HG02571 (cell line): ENCODE measurements around the gene MYH7.
"Not testable (repeated sequence)": the region's sequence is repeated elsewhere in the genome, so short reads cannot be mapped to it uniquely, and the experiment has no call there.

Experiments
- ATAC-seq: cut with Tn5 transposase; IDR thresholded peaks from one replicate; pipeline ENCODE4 v1.9.1; 2021; ENCODE audit warnings: mild to moderate bottlenecking, moderate library complexity; ENCODE audit not compliant: unreplicated experiment

MYH7 gene

DNA sequence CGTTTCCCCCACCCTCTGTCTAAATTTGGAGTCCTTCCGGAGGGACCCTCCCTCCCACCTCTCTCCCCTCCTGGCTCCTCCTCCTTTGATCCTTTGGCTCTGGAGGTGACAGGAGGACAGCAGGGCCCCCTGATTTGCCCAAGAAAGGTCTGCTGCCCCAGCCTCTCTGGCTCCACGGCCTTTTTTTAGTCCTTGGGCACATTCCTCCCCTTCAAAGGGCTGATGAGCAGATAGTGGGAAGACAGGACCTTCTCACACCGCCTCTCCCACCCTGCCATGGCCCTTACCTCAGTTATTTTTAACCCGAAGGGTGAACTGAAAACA, 27.2 kb downstream of the MYH7 start:
- ATAC-seq, result no peak

DNA sequence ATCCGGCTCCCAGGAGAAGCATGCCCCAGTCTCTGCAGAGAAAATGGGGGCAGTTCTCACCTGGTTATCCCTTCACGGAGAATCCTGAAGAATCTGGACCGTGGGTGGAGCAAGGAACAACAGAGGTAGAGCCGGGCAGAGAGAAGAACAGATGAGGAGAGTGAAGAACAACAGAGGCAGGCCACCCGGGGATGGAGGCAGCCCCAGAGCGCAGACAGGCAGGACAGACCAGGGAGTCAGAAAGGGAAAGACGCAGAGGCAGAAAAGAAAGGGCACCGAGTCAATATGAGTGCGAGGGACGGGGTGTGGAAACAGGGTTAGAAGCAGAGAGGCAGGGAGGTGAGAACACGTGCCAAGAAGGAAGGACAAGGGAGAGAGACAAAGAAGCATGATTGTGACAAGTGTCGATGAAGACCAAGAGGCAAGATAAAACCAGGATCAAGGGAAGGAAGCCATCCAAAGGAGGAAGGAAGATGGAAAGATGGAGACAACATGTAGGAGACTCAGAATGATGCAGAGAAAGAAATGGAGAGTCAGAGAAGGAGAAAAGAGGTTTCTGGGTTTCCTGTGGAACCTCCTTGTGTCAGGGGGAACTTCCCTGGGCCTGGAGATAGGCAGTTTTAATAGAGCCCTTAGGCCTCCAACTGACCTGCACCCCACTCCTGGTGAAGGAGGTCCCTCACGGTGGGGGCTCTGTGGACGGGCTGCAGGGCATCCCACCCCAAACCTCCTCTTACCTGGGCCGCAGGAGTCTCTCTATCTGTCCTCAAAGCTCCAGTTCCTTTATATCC, 27.7 kb downstream of the MYH7 start, which contains the start of gene MYH6:
Gene MYH6 (minus strand): TSS at position 758 of the 791 bp plus-strand sequence. CDS start 1,050 bp downstream, outside the sequence.
- no peak for ATAC-seq

DNA sequence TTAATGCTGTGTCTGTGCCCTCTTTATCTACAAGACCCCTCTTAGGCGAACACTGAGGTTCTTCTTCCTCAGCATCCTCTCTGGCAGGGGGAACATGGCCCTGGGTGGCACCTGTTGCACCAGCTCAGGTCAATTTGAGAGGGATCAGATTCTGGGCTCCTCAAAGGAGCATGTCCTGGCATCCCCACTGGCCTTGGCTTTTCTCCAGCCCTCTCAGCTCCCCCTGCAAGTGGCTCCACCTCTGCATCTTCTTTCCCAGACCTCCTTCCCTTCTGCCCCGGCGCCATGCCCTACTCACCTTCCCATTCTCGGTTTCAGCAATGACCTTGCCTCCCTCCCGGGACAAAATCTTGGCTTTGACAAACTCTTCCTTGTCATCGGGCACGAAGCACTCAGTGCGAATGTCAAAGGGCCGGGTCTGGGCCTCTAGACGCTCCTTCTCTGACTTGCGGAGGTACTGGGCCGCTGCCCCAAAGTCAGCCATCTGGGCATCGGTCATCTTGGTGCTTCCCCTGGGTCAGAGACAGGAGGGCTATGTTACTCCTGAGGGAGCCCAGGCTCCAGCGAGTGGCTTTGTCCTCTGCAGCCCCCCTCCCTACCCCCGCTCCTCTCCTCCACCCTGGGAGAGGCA, 28.6 kb downstream of the MYH7 start:
- no peak for ATAC-seq

DNA sequence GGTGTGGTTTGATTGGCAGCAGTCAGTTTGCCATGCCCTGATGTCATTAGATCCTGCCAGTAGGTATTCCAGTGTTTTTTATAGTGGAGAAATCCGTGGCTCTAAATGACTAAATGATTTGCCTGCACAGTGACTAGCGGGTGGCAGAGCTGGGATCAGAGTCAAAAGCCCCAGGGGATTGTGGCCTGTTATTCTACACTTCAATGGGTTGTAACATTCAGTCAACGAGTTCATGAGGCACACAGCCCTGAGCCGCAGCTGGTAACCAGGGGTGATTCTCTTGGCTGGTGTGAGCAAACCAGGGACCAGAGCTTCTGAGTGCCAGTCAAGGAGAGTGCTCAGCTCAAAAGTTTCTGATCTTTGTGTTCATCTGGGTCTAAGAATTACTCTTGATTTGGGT, 29.2 kb downstream of the MYH7 start:
- no peak for ATAC-seq

DNA sequence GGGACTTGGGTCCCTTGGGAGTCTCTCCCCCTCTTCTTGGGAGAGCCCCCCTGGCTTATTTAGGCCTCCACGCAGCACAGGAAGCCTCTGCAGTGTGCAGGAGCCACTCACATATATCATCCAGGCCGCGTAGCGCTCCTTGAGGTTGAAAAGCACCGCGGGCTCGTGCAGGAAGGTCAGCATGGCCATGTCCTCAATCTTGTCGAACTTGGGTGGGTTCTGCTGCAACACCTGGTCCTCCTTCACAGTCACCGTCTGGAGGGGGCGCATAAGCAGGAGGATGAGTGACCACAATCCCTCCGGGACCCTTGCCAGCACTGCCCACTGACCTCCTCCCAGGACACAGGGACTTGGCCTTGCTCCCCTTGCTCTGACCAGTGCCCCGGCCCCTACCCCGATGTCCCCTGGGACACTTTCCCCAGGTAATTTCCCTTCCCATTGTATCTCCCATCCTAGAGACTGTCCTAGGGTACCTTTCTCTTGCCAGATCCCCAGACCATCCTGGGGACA, 29.9 kb downstream of the MYH7 start:
- ATAC-seq, result no peak

DNA sequence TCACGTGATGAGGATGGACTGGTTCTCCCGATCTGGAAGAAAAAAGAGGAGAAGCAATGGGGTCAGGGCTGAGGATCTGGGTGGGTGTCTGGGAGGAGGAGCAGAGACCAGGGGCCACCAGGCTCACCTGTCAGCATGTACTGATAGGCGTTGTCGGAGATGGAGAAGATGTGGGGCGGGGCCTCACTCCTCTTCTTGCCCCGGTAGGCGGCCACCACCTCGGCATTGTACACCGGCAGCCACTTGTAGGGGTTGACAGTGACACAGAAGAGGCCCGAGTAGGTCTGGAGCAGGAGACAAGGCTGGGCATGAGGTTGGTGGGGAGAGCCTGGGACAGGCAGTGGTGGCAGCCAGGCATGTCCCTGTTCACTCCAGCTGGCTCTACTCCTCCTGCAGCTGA, 30.4 kb downstream of the MYH7 start:
- no peak for ATAC-seq

DNA sequence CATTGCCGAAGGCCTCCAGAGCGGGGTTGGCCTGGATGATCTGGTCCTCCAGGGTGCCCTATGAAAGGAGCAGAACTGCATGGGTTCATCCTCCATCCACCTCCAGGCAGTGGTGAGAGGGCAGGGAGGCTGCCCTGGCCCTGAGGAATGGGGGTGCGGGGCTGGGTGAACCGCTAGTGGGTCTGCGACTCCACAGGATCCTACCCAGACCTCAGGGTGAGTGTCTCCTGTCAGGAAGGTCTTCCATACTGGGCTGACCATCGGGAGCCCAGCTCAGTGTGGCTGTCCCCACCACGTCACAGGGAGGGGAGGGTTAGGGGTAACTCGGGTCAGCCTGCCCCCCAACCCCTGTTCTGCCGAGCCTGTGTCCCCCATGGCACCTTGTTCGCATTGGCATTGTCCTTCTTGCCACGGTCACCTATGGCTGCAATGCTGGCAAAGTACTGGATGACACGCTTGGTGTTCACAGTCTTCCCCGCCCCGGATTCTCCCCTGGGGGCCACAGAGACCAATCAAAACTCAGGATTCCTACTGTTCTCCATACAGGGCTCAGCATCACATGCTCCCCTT, 31.0 kb downstream of the MYH7 start:
- ATAC-seq, result no peak

DNA sequence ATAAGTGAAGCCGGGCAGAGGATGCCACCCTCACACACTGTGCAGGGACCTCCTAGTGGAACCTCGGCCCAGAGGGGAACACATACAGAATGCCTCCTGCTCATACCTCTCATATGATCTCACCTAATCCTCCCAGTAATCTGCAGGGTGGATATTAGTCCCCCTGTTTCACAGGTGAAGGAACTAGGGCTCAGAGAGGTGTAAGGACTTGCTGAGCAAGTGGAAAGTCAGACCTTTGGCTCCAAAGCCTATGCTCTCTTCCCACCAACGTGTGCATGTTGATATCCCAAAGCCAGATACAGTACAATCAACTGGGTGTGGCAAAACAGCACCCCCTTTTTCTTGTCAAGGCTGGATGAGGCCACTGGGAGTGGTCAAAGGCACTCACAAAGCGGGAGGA, 31.6 kb downstream of the MYH7 start:
- ATAC-seq, result no peak

DNA sequence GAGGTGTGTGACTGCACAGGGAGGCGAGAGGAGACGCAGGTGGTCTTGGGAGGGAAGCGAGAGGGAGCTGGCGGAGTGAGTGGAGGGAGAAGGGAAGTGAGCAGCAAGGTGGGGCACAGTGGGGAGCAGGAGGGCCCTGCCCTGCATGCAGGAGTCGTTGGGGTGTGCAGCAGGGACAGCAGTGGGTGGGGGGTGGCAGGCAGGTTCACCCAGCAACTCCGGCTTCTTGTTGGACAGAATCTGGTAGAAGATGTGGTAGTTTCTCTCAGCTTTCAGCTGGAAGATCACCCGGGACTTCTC, 32.4 kb downstream of the MYH7 start:
- ATAC-seq, result no peak

DNA sequence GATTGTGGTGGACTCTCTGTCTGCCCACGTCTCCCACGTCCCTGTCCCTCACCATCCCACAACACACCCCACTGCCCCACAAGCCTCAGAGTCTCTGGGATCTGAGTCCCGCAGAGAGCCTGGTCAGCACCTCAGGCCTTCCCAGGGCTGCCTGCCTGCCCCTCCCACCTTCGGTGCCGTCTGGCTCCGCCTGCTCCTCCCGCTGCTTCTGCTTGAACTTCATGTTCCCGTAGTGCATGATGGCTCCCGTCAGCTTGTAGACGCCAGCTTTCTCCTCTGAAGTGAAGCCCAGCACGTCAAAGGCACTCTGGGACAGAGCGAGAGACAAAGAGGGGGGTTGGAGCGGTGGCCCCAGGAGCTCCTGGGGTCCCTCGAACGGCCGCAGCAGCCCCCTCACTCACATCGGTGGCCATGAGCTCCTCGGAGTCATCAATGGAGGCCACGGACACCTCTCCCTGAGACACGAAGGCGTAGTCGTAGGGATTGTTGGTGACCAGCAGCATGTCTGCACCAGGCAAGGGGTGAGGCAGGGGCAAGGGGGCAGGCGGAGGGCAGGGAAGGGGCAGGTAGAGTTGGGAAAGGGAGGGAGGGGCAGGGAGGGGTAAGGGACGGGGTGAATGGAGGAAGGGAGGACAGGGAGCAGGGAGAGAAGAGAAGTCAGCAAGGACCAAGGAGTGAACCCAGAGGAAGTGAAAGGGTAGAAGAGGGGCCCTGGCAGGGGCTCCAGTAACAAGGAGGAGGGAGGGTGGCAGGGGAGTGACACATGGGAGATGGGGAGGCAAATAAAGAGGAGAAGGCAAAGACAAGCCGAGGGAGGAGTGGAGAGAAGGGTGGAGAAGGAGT, 32.9 kb downstream of the MYH7 start:
- ATAC-seq, result no peak

DNA sequence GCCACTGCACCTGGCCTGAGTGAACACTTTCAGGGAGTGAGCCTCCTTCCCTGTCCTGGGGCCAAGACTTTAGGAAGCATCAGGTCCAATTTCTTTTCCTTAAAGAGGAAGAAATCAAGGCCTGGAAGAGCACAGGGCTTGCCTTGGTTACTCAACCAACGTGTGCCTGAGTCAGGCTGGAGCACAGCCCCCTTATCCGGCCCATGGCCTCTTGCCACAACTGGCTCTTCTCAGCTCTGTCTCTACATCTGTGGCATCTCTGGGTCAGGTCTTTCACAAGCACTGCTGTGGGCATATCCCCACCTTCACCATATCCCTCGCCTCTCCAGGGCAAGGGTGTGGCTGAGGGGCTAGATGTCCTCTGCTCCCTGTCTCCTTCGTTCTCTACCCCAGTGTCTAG, 34.2 kb downstream of the MYH7 start:
- ATAC-seq, result no peak

DNA sequence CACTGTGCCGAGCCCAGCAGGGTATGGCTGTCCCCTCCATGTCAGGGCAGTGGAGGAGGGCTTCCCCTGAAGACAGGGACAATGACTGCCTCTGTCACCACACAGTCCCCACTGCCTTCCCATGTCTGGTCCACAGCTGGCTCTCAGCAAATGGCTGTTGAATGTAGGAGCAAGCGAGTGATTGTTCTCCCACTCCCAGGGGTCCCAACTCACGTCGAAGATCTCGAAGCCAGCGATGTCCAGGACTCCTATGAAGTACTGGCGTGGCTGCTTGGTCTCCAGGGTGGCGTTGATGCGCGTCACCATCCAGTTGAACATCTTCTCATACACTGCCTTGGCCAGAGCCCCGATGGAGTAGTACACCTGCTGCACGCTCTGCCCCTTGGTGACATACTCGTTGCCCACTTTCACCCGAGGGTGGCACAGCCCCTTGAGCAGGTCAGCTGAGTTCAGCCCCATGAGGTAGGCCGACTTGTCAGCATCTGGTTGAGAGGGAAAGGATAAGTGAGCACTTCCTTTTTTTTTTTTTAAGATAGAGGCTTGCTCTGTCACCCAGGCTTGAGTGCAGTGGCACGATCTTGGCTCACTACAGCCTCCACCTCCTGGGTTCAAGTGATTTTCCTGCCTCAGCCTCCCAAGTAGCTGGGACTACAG, 34.8 kb downstream of the MYH7 start:
- ATAC-seq, result not testable (repeated sequence)

DNA sequence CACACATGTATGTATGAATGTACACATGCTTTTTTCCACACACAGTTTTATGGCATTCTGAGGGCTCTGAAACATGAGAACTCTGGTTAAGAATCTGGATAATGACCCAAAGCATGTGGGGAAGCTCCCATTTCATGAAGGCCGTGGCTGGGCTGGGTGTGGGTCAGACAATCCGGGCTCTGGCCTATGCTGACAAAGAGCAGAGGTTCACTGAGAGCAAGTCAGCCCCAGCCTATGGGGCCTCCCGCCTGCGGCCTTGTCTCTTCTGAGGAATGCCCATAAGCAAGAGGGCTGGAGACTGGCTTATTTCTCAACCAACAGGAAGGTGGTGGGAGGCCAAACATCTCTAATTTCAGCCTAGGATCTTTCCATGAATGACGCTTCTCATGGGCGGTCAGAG, 35.9 kb downstream of the MYH7 start:
- ATAC-seq, result no peak

DNA sequence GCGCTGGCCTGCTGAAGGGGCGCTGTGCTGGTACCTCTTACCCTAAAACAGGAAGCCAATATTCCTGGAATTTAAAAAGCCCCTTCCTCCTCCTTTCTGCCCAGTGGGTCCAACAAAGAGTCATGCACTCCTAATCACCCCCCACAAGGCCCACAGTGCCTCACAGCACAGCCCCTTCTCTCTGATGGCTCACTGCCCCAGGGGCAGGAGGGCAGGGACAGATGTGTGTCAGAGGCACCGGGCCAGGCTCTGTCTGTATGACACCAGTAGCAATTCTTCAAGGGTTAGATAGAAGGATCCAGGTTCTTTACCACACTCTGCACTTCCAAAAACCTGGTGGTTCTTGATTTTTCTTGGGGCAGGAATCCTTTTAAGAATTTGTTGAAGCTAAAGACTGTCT, 36.3 kb downstream of the MYH7 start:
- no peak for ATAC-seq

DNA sequence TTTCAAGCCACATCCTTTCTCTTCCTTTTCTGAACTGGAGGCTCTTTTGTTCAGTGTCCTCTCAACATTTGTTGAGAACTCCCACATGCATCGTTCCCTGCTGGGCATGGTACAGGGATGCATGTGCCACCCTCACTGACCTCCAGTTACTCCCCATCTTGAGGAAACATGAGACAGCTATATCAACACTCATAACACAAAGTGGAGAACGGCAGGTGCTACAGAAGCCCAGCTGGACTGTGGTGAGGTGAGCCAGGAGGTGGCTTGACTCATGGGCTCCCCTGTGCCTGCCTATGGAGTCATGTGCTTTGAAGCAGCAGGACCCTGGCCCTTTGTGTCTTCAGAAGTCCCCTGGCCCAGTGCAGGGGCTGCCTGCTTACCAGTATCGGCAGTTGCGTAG, 37.1 kb downstream of the MYH7 start:
- no peak for ATAC-seq

DNA sequence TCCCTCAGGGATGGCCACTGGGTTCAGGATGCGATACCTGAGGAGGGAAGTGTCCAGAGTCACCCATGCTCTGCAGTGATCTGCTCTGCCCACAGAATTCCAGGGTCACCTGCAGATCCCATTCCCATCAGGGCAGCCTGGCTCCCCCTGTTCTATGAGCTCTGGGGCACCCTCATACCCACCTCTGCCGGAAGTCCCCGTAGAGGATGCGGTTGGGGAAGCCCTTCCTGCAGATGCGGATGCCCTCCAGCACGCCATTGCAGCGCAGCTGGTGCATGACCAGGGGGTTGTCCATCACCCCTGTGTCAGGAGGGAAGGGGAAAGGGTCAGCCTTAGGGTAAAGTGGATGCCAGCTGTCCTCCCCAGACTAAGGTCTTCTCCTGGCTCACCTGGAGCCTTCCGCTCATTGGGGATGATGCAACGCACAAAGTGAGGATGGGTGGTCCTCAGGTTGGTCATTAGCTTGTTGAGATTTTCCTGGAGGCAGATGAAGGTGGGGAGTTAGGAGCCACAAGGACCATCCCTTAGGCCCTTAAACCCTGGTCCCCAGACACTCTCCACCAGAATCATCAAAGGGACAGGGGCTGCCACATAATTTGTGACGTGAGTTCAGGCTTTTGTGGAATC, 38.6 kb downstream of the MYH7 start:
- no peak for ATAC-seq

DNA sequence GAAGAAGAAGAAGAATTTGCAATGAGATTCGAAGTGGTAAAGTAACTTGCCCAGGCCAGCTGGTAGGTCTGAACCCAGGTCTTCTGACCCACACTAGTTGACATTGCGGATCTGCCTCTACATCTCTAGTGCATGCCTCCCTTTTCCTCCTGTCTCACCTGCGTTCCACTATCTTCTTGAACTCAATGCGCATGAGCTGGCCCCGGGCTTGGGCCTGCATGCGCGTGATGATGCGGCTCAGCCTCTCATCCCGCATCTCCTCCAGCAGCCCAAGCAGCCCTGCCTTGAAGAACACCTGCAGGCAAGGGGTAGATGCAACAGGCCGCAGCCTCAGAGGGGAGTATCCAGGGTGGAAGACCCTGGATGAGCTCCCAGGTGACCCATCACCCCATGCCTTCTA, 39.3 kb downstream of the MYH7 start:
- no peak for ATAC-seq

DNA sequence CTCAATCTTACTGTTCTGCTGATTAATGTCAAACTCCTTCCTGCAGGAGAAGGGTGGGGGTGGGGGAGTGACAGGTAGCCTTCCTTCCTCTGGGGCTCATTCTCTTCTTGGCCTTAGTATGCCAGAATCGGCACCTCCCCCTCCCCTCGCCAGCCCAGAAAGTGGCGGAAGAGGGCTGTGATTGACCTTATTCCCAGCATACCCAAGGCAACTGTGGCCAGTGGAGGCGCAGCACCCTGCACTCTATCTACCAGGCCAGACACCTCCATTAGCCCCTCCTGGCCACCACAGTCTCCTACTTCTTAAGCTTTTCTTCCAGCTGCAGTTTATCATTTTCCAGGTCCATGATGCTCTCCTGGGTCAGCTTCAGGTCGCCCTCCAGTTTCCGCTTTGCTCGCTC, 42.8 kb downstream of the MYH7 start:
- no peak for ATAC-seq

DNA sequence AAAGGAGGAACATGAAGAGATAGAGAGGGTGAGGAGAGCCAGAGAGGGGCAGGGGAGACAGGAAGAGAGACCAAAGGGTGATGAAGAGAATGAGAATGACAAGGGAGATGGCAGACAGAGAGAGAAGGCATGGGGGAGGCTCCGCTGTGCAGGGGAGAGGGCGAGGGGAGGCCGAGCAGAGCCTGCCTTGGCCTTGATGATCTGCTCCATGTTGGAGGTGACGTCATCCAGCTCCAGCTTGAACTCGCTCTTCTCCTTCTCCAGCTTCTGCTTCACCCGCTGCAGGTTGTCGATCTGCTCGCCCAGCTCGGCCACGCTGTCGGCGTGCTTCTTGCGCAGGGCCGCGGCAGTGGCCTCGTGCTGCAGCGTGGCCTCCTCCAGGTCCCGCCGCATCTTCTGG, 45.6 kb downstream of the MYH7 start:
- ATAC-seq, result not testable (repeated sequence)

DNA sequence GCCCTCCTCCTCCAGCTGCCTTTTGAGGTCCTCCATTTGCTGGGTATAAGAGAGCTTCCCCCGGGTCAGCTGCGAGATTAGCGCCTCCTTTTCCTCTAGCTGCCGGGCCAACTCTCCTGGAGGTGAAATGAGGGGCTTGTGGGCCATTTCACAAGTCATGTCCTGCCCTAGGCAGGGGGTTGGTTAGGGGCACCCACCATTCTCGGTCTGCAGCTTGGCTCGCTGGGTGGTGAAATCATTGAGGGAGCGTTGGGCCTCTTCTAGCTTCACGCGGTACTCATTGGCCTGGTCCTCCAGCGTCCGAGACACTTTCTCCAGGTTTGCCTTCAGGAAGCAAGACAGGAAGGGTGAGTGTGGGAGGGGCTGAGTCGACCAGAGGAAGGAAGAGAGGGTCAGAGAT, 46.1 kb downstream of the MYH7 start:
- ATAC-seq, result no peak

DNA sequence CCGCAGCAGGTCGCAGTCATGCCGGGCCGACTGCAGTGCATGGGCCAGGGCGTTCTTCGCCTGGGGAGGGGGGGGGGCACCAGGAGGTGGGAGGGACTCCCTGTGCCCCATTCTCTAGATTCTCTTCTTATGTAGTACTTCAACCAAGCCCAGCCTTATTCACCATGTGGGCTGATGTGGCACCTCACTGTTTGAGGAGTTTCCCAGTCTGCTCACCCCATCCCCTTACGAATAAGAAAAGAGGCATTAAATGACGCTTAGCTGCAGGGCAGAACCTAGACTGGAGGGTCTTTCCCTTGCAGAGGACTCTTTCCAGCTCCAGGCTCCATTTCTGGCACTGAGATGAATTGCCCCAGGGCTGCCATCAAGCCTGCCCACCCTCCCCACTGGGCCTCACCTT, 46.5 kb downstream of the MYH7 start:
- no peak for ATAC-seq
